Measurements from ENCODE around the gene ZSCAN4.

ZSCAN4 gene

GRCh38 chr19:57682226-57682766, 13.6 kb downstream of the ZSCAN4 start:
- DNase-seq: no peak

DNA sequence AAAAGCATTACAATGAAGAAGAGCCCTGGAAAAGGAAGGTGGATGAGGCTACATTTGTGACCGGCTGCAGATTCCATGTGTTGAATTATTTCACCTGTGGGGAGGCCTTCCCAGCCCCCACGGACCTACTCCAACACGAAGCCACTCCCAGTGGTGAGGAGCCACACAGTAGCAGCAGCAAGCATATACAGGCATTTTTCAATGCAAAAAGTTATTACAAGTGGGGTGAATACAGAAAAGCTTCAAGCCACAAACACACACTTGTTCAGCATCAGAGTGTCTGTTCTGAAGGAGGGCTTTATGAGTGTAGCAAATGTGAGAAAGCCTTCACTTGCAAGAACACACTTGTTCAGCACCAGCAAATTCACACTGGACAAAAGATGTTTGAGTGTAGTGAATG, 18.0 kb downstream of the ZSCAN4 start:
- no peak for DNase-seq

- no peak for DNase-seq
These were observed 18.8 kb downstream of the ZSCAN4 start for GRCh38 chr19:57687363-57688010.

- DNase-seq: no peak
These were observed 19.5 kb downstream of the ZSCAN4 start for GRCh38 chr19:57688011-57688763.

GRCh38 chr19:57689750-57690149, 21.0 kb downstream of the ZSCAN4 start:
- no peak for DNase-seq

- DNase-seq: no peak
These were observed 32.9 kb downstream of the ZSCAN4 start for GRCh38 chr19:57701625-57702024.

DNA sequence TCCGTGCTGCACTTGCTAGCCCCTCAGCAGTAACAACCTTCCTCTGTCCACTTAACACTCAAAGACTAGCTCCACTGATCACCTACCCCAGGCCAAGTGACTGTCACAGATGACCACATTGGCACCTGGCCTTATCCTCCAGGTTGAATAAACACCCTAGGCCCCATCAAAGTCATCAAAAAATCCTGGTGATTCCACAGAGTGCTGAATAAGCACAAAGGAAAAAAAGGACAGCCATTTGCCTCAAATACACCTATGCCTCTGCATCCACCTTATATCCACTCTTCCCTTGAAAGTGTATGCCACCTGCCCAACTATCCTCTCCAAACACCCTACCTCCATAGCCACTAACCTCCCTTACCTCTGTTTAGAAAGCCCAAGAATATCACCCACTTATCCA, 37.6 kb downstream of the ZSCAN4 start:
- no peak for DNase-seq

DNA sequence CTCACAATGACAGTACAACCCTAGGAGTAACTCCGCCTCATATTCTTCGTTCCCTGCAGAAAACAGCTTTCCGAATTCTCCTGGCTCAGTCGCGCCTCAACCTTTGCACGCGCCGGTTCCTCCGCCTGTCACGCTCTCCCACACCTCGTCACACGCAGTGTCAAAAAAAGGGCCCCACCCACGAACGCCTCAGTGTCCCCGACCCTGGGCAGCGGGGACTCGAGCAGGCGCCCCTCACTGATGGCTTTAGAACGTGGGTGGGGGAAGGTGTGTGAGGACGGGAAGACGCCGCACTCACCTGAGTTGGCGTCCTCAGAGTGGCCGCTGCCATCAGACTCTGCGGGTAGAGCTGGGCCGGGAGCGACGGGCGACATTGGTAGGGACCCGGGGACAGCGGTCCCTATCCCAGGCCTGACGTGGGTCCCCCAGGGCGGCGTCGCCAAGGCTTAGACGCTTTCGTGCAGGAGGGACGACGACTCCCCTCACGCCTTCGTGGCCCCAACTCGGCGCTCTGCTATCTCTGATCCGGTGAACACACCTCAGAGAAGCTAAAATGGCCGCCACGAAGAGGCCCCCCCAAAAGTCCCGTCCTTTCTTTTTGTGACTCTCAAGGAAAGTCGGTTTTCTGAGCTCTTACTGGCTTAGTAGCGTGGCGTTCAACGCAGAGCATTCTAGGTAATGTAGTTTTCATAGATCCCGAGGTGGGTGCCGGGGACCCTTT, 40.1 kb downstream of the ZSCAN4 start, which contains the start of gene ZNF154:
Gene ZNF154 (minus strand): TSS at position 564 of the 721 bp plus-strand sequence. CDS start 233 bp downstream, at position 331.
- peak; percentile 19 to 66 for DNase-seq

DNA sequence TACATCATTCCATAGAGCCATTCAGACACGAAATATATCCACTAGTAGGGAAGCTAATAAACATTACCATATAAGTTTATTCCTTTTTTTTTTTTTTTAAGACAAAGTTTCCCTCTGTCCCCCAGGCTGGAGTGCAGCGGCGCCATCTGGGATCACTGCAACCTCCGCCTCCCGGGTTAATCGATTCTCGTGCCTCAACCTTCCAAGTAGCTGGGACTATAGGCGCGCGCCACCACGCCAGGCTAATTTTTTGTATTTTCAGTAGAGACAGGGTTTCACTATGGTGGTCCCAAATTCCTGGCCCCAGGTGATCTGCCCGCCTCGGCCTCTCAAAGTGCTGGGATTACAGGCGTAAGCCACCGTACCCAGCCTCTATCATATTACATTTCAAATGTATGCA, 40.9 kb downstream of the ZSCAN4 start:
- no peak for DNase-seq

GRCh38 chr19:57712222-57712621, 43.5 kb downstream of the ZSCAN4 start:
- DNase-seq: no peak

DNA sequence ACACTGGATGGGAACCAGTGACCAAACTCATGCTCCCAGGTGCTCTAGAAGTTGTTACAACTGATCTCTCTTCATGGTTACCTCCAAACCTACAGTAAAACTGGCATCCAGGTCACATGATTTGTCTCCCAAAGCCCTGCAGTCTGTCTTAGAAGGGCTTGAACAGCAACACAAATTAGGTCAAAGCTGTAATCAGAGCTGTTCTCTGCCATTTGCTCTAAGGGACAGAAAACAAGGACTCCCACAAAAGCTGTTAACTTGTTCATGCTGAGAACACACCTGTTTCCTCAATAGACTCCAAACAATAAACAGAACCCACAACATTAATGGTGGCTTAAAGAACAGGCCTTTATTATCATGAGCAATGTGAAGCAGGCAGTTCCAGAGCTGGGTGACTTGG, 50.7 kb downstream of the ZSCAN4 start:
- DNase-seq: no peak

DNA sequence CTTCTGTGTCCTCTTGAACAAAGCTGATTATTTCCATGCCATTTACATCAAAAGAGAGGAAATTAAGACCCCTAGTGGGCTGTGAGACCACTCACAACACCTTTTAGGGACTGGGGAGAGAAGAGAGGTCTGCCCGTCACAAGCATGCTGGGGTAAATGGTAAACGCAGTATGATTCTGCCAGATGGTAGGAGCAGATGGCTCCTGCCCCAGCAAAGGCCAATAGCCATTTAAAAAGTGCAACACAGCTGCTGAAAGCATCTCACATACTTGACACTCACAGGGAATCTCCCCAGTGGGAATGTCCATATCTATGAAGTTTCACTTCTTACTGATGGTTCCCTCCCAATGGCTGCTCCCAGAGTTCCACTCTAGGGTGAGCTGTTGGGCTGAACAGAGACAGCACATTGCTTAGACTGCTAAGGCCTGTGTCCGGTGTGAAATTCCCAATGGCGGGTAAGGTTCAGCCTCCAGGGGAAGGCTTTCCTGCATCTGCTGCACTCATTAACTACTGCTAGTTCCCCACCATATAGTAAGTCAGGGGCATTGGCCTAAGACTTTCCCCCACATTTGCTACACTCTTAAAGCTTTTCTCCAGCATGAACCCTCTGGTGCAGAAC, 51.3 kb downstream of the ZSCAN4 start:
- DNase-seq: no peak

DNA sequence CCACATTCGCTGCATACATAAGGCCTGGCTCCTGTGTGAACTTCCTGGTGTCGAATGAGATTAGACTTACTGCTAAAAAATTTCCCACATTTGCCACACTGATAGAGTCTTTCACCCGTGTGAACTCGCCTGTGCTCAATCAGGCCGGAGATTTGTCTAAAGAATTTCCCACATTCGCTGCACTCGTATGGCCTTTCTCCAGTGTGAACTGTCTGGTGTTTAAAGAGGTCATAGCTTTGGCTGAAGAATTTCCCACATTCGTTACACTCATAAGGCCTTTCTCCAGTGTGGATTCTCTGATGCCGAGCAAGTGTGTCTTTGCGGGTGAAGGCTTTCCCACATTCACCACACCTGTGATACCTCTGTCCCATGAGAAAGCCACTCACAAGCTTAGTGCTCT, 52.1 kb downstream of the ZSCAN4 start:
- no peak for DNase-seq
